K562 (cell line): ENCODE measurements around the gene GPHN. TPM values are rescaled to one million over a fixed set of nuclear protein-coding genes. Genes with fewer than 3 reads are reported as not detected.
"Not testable (repeated sequence)": the region's sequence is repeated elsewhere in the genome, so short reads cannot be mapped to it uniquely, and the experiment has no call there.

Experiments
- ATAC-seq: fragments of 200-7000 bp; cut with Tn5 transposase; 3 replicates; pipeline ENCODE4 v1.9.1; 2020; ENCODE audit warnings: moderate library complexity
- BruUV-seq: library from RNA; stranded (reverse); fragments of 400-500 nt; replicated peaks from 2 replicates; lab custom pipeline; 2021; lab: Mats Ljungman, UMichigan
- CTCF ChIA-PET: fragments of 300-600 bp; formaldehyde crosslinking; extraction: SDS; loops from one replicate; lab custom pipeline; 2021; ENCODE audit warnings: low intra/inter-chr PET ratio; lab: Yijun Ruan, JAX
- POLR2A ChIA-PET: fragments of 300-600, 350-650 bp; sonication (Branson Sonifier 250); formaldehyde crosslinking; extraction: SDS; loops from one replicate; lab custom pipeline; 2021; ENCODE audit warnings: antibody characterized with exemption, inconsistent platforms; lab: Yijun Ruan, JAX
- DNase-seq, 4 experiments: peaks; one replicate each; pipeline versions ENCODE4 v3.0.0 to v3.0.0-alpha.2; 2011 to 2018; ENCODE audit warnings: low spot score in 3 of 4, mixed read lengths in 3 of 4; ENCODE audit errors: extremely low read depth in 1 of 4
- FAIRE-seq: peaks from 2 replicates; lab custom pipeline; 2011; peaks lifted over from hg19 to GRCh38; lab: Jason Lieb, UNC
- H2AFZ ChIP-seq: 2 replicates; pipeline ENCODE4 v1.6.0; 2011; ENCODE audit warnings: low read depth, low read length, control low read depth, inconsistent platforms
- H3K27ac ChIP-seq: fragments of 200-600 bp; 3 replicates; pipeline ENCODE4 v1.8.0; 2011; ENCODE audit warnings: low read depth, mild to moderate bottlenecking, control low read depth, inconsistent platforms, low read length, moderate library complexity, mixed read lengths; ENCODE audit errors: extremely low read depth
- H3K27me3 ChIP-seq, 2 experiments: fragments of 300-600 bp in 1 of 2; 2 replicates in 1 of 2; 3 replicates in 1 of 2; pipeline versions ENCODE4 v1.6.0 to v1.8.0; 2011; ENCODE audit warnings: inconsistent platforms in 2 of 2, low read length in 2 of 2, mild to moderate bottlenecking in 1 of 2, mixed read lengths in 1 of 2, moderate library complexity in 1 of 2; ENCODE audit not compliant: control insufficient read depth in 2 of 2, insufficient read depth in 2 of 2
- H3K36me3 ChIP-seq: fragments of 300-600 bp; 3 replicates; pipeline ENCODE4 v1.8.0; 2011; ENCODE audit warnings: mild to moderate bottlenecking, low read length, inconsistent platforms; ENCODE audit not compliant: control insufficient read depth, insufficient read depth
- H3K4me1 ChIP-seq, 2 experiments: fragments of 200-600 bp in 1 of 2; replicated peaks in 1 of 2; 2 replicates in 1 of 2; 3 replicates in 1 of 2; pipeline versions ENCODE4 v1.5.1 to v1.8.0; 2011; ENCODE audit warnings: inconsistent platforms in 2 of 2, low read length in 2 of 2, mild to moderate bottlenecking in 1 of 2, mixed read lengths in 1 of 2, moderate library complexity in 1 of 2; ENCODE audit not compliant: control insufficient read depth in 2 of 2, insufficient read depth in 2 of 2
- H3K4me2 ChIP-seq: 2 replicates; pipeline ENCODE4 v1.6.1; 2011; ENCODE audit warnings: low read length, control low read depth, inconsistent platforms, mixed read lengths; ENCODE audit not compliant: insufficient read depth
- H3K4me3 ChIP-seq: fragments of 200-600 bp; sonication (generic), shearing (Covaris generic); 2 replicates; pipeline ENCODE4 v1.5.1; 2016; ENCODE audit warnings: control low read depth, inconsistent platforms
- H3K79me2 ChIP-seq: fragments of 200-600 bp; 3 replicates; pipeline ENCODE4 v1.8.0; 2011; ENCODE audit warnings: low read length, inconsistent platforms; ENCODE audit not compliant: control insufficient read depth, insufficient read depth
- H3K9ac ChIP-seq, 2 experiments: 2 replicates each; pipeline versions ENCODE4 v1.6.0 to v1.6.1; 2011; ENCODE audit warnings: low read depth in 2 of 2, low read length in 2 of 2, control low read depth in 1 of 2, inconsistent platforms in 1 of 2, mild to moderate bottlenecking in 1 of 2, mixed read lengths in 1 of 2; ENCODE audit not compliant: insufficient read depth in 1 of 2
- H3K9me1 ChIP-seq: one replicate; pipeline ENCODE4 v1.6.0; 2011; ENCODE audit warnings: inconsistent platforms, mild to moderate bottlenecking, low read length, moderate library complexity; ENCODE audit not compliant: control insufficient read depth, insufficient read depth
- H3K9me3 ChIP-seq: replicated peaks from 2 replicates; pipeline ENCODE4 v1.5.1; 2011; ENCODE audit warnings: low read depth, low read length, inconsistent platforms; ENCODE audit not compliant: control insufficient read depth, insufficient read depth
- H4K20me1 ChIP-seq: replicated peaks from 2 replicates; pipeline ENCODE4 v1.6.1; 2011; ENCODE audit warnings: low read length, inconsistent platforms, mixed read lengths; ENCODE audit not compliant: control insufficient read depth, insufficient read depth
- EP300 ChIP-seq: IDR thresholded peaks from 2 replicates; pipeline ENCODE4 v1.6.1; 2012; ENCODE audit warnings: low read length, improper control_type of control experiment
- ETV1 ChIP-seq: fragments of 450-650 bp; conservative IDR thresholded peaks from 2 replicates; pipeline ENCODE4 v1.6.1; 2016; ENCODE audit warnings: missing genetic modification characterization, control low read depth, low read depth, missing compliant biosample characterization
- HMG20B ChIP-seq: fragments of 250-450 bp; sonication (Bioruptor Pico); IDR thresholded peaks from 2 replicates; pipeline ENCODE4 v1.5.0; 2021; ENCODE audit warnings: mild to moderate bottlenecking
- IFI16 ChIP-seq: fragments of 250-450 bp; sonication (Bioruptor Pico); IDR thresholded peaks from 2 replicates; pipeline ENCODE4 v2.1.2; 2022; ENCODE audit warnings: mild to moderate bottlenecking, inconsistent platforms
- ILF3 ChIP-seq: fragments of 450-650 bp; IDR thresholded peaks from 2 replicates; pipeline ENCODE4 v1.6.1; 2018; ENCODE audit warnings: antibody characterized with exemption, mild to moderate bottlenecking, moderate library complexity, borderline replicate concordance
- MXD1 ChIP-seq: fragments of 250-450 bp; sonication (Bioruptor Pico); IDR thresholded peaks from 2 replicates; pipeline ENCODE4 v1.8.0; 2021; ENCODE audit warnings: borderline replicate concordance, mild to moderate bottlenecking, moderate library complexity; ENCODE audit not compliant: poor library complexity, severe bottlenecking
- PREB ChIP-seq: sonication (generic); formaldehyde crosslinking; IDR thresholded peaks from 2 replicates; pipeline ENCODE4 v1.8.1; 2023; ENCODE audit warnings: mild to moderate bottlenecking, missing genetic modification reagents
- RBBP5 ChIP-seq: fragments of 200-600 bp; sonication (generic); IDR thresholded peaks from 2 replicates; pipeline ENCODE4 v1.6.1; 2012; ENCODE audit warnings: borderline replicate concordance, mild to moderate bottlenecking, low read length, control low read depth, inconsistent platforms; ENCODE audit not compliant: insufficient read depth, poor library complexity, severe bottlenecking
- TCF7L2 ChIP-seq: fragments of 150-350 bp; IDR thresholded peaks from 2 replicates; pipeline ENCODE4 v1.6.1; 2016; ENCODE audit warnings: low read depth, mild to moderate bottlenecking, low read length, moderate library complexity
- ZNF76 ChIP-seq: fragments of 250-450 bp; sonication (Bioruptor Pico); IDR thresholded peaks from 2 replicates; pipeline ENCODE4 v1.4.0; 2020; ENCODE audit warnings: mild to moderate bottlenecking, moderate library complexity, borderline replicate concordance
- WGBS: fragments of 100-300 bp; shearing (Covaris generic); methylation state at CpG from one replicate; pipeline ENCODE4 v1.1.6; 2016; ENCODE audit warnings: low coverage, mixed read lengths; ENCODE audit not compliant: insufficient coverage; ENCODE audit errors: missing lambda C conversion rate; 5-methylcytosine and 5-hydroxymethylcytosine counted together
- in situ Hi-C: fragments of 300-500 bp; cut with MboI; formaldehyde crosslinking; loops from 4 replicates; pipeline ENCODE4 v1.15.0; 2018; ENCODE audit warnings: inconsistent platforms, mixed read lengths
- intact Hi-C: fragments of 100-400 bp; cut with micrococcal nuclease; formaldehyde crosslinking; loops from 2 replicates; pipeline ENCODE4 v1.14.2; 2022
- polyA plus RNA-seq, 8 experiments: library from polyadenylated mRNA; depleted of rRNA in 4 of 8; stranded (reverse) in 5 of 8; unstranded in 3 of 8; fragments of >200 nt; fragmentation: Nextera tagmentation in 2 of 8; fragmentation: Illumina TruSeq in 1 of 8; extraction: Ambion mirVana in 2 of 8; extraction: Trizol in 1 of 8; gene quantifications; 2 replicates each; pipeline versions ENCODE4 v1.2.1 to v1.2.3, GENCODE V29; 2011 to 2014; ENCODE audit warnings: inconsistent platforms in 1 of 8, missing spikeins in 1 of 8
- total RNA-seq, 7 experiments: library from RNA; depleted of rRNA in 6 of 7; stranded (reverse); fragments of >200 nt in 6 of 7; fragmentation: Illumina TruSeq in 2 of 7; extraction: Trizol in 2 of 7; gene quantifications; 2 replicates each; pipeline versions ENCODE4 v1.2.1 to v1.2.3, GENCODE V29; 2011 to 2021; ENCODE audit warnings: low replicate concordance in 1 of 7
- TF ChIP-seq, protein P1 (sequence below): fragments of 450-650 bp; formaldehyde crosslinking; IDR thresholded peaks from 2 replicates; pipeline ENCODE4 v1.4.0; 2020; ENCODE audit warnings: mild to moderate bottlenecking, moderate library complexity

GPHN gene
- total and polyA plus RNA-seq, 9 of the 15 experiments (the other 6 are each of a cell fraction or from before 2014, with no cell fraction given) = 5.9 to 16.0 (median 11.4) TPM

- no peak for TF ChIP-seq PREB
- TF ChIP-seq RBBP5 = no peak
Measured at GRCh38 chr14:66575939-66576338, 68.0 kb downstream of the GPHN start (continued).

DNA sequence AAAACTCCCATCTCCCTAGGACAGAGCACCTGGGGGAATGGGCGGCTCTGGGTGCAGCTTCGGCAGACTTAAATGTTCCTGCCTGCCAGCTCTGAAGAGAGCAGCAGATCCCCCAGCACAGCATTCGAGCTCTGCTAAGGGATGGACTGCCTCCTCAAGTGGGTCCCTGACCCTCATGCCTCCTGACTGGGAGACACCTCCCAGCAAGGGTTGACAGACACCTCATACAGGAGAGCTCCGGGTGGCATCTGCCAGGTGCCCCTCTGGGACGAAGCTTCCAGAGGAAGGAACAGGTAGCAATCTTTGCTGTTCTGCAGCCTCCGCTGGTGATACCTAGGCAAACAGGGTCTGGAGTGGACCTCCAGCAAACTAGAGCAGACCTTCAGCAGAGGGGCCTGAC is 79.8 kb downstream of the GPHN start:
- in situ Hi-C loops, FAIRE-seq, H3K9ac ChIP-seq, H3K27ac ChIP-seq, H3K9me3 ChIP-seq, ATAC-seq, H3K79me2 ChIP-seq, H2AFZ ChIP-seq, DNase-seq, H3K4me3 ChIP-seq, H3K9me1 ChIP-seq, H3K36me3 ChIP-seq, POLR2A ChIA-PET, H4K20me1 ChIP-seq, H3K27me3 ChIP-seq, intact Hi-C loops, H3K4me1 ChIP-seq, H3K4me2 ChIP-seq, BruUV-seq, CTCF ChIA-PET: not testable (repeated sequence)
- WGBS = 100% methylated on average over 1 of the region's 6 CpGs

DNA sequence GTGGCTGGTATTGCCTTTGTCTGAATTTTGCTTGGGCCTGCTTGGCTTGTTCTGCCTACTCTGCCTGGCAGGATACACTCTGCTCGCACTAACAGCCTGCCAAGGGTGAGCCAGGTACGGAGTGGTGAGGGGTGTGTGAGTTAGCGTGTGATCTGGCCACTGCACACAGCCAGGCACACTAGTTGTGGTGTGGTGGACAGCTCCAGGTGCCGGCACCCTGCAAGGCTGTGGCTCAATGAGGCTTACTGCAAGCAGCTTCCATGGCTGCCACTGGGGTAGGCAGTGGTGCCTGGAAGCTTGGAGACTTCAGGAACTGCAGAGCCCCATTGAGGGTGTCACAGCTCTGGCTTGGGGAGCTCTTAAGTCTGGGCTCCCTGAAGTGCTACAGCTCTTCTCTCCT is 87.4 kb downstream of the GPHN start:
- WGBS = no CpG with 5 or more reads among the region's 4 CpGs
- Histone ChIP-seq H3K9me3 (no peaks in the 10 kb centered on the region), H3K79me2 (no peaks in the 10 kb centered on the region), H3K4me1 (no peaks in the 10 kb centered on the region), H3K27ac (no peak overlapping the region), H3K36me3 (no peaks in the 10 kb centered on the region), H3K9ac (no peak overlapping the region), H4K20me1 (no peaks in the 10 kb centered on the region), H3K4me2 (no peak overlapping the region), H2AFZ (no peak overlapping the region), H3K9me1 (no peaks in the 10 kb centered on the region), H3K4me3 (no peak overlapping the region), H3K27me3 (no peaks in the 10 kb centered on the region)
- no peak for FAIRE-seq
- ATAC-seq = no peak
- CTCF ChIA-PET = no interaction called here
- POLR2A ChIA-PET = no interaction called here
- intact Hi-C loops (no loop called here), in situ Hi-C loops (no loop called here)
- no TSS peak for BruUV-seq
- DNase-seq = no peak
- TF ChIP-seq TCF7L2 = no peak
- TF ChIP-seq HMG20B = no peak
- TF ChIP-seq MXD1 (CRISPR knock-in tag) = no peak
- no peak for TF ChIP-seq ILF3
- no peak for TF ChIP-seq ZNF76 (CRISPR knock-in tag)
- no peak for TF ChIP-seq ETV1
- no peak for TF ChIP-seq EP300
- TF ChIP-seq, protein P1, sequence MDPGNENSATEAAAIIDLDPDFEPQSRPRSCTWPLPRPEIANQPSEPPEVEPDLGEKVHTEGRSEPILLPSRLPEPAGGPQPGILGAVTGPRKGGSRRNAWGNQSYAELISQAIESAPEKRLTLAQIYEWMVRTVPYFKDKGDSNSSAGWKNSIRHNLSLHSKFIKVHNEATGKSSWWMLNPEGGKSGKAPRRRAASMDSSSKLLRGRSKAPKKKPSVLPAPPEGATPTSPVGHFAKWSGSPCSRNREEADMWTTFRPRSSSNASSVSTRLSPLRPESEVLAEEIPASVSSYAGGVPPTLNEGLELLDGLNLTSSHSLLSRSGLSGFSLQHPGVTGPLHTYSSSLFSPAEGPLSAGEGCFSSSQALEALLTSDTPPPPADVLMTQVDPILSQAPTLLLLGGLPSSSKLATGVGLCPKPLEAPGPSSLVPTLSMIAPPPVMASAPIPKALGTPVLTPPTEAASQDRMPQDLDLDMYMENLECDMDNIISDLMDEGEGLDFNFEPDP (CRISPR knock-in tag) = no peak
- TF ChIP-seq IFI16 (CRISPR knock-in tag) = no peak
